Mucosa of stomach (tissue), 1 donor: ENCODE results near the gene PKDCC.
A peak's percentile ranks its signal among the peaks of the same experiment; 100 is the strongest.

Experiments
- H3K27me3 ChIP-seq: one replicate; pipeline ENCODE4 v1.7.0; 2013; ENCODE audit warnings: mild to moderate bottlenecking, low read length; ENCODE audit not compliant: control insufficient read depth, insufficient read depth
- H3K36me3 ChIP-seq: one replicate; pipeline ENCODE4 v1.7.0; 2013; ENCODE audit warnings: low read length; ENCODE audit not compliant: control insufficient read depth, insufficient read depth
- H3K4me1 ChIP-seq: one replicate; pipeline ENCODE4 v1.7.0; 2013; ENCODE audit warnings: mild to moderate bottlenecking, low read length; ENCODE audit not compliant: control insufficient read depth, insufficient read depth
- H3K4me3 ChIP-seq: one replicate; pipeline ENCODE4 v1.7.0; 2013; ENCODE audit warnings: low read length
- H3K9ac ChIP-seq: one replicate; pipeline ENCODE4 v1.7.0; 2013; ENCODE audit warnings: mild to moderate bottlenecking, low read length, moderate library complexity
- H3K9me3 ChIP-seq: one replicate; pipeline ENCODE4 v1.7.0; 2013; ENCODE audit warnings: mild to moderate bottlenecking, low read length, moderate library complexity; ENCODE audit not compliant: control insufficient read depth
- donor health status: Pancreatic carcinoma.

The PKDCC gene

GRCh38 chr2:42053791-42054701 is 6.2 kb downstream of the PKDCC start:
- H3K9ac ChIP-seq, result peak overlapping the region; percentile 42
- peaks cover 88% of the 10 kb centered on the region for H3K4me1 ChIP-seq
- H3K36me3 ChIP-seq, result peaks cover 9% of the 10 kb centered on the region
- H3K9me3 ChIP-seq, result no peaks in the 10 kb centered on the region
- H3K4me3 ChIP-seq, result no peak overlapping the region
- no peaks in the 10 kb centered on the region for H3K27me3 ChIP-seq

GRCh38 chr2:42054714-42055430 is 7.1 kb downstream of the PKDCC start:
- Histone ChIP-seq H3K4me1 (peaks cover 87% of the 10 kb centered on the region), H3K9ac (peak overlapping the region; percentile 42), H3K9me3 (no peaks in the 10 kb centered on the region), H3K27me3 (no peaks in the 10 kb centered on the region), H3K36me3 (peaks cover 9% of the 10 kb centered on the region), H3K4me3 (no peak overlapping the region)

GRCh38 chr2:42055573-42056514 is 8.0 kb downstream of the PKDCC start:
- H3K9me3 ChIP-seq, result no peaks in the 10 kb centered on the region
- no peak overlapping the region for H3K4me3 ChIP-seq
- H3K36me3 ChIP-seq, result peaks cover 9% of the 10 kb centered on the region
- H3K9ac ChIP-seq, result peak overlapping the region; percentile 42
- H3K27me3 ChIP-seq, result no peaks in the 10 kb centered on the region
- peaks cover 85% of the 10 kb centered on the region for H3K4me1 ChIP-seq

- Histone ChIP-seq H3K9me3 (no peaks in the 10 kb centered on the region), H3K36me3 (peaks cover 9% of the 10 kb centered on the region), H3K27me3 (no peaks in the 10 kb centered on the region), H3K4me1 (peaks cover 84% of the 10 kb centered on the region), H3K9ac (no peak overlapping the region), H3K4me3 (no peak overlapping the region)
Measured at GRCh38 chr2:42057159-42057901, 9.5 kb downstream of the PKDCC start.

GRCh38 chr2:42057902-42058450 is 10.2 kb downstream of the PKDCC start:
- no peak overlapping the region for H3K4me3 ChIP-seq
- H3K27me3 ChIP-seq, result no peaks in the 10 kb centered on the region
- peaks cover 9% of the 10 kb centered on the region for H3K36me3 ChIP-seq
- peaks cover 78% of the 10 kb centered on the region for H3K4me1 ChIP-seq
- no peak overlapping the region for H3K9ac ChIP-seq
- H3K9me3 ChIP-seq, result no peaks in the 10 kb centered on the region

GRCh38 chr2:42059261-42059898 is 11.6 kb downstream of the PKDCC start:
- Histone ChIP-seq H3K9me3 (no peaks in the 10 kb centered on the region), H3K36me3 (peaks cover 9% of the 10 kb centered on the region)

GRCh38 chr2:42060028-42060427 is 12.2 kb downstream of the PKDCC start:
- no peak overlapping the region for H3K9ac ChIP-seq
- no peak overlapping the region for H3K4me3 ChIP-seq
- H3K4me1 ChIP-seq, result peaks cover 73% of the 10 kb centered on the region

More at GRCh38 chr2:42059261-42059898, 11.6 kb downstream of the PKDCC start:
- H3K4me1 ChIP-seq, result peaks cover 75% of the 10 kb centered on the region
- no peaks in the 10 kb centered on the region for H3K27me3 ChIP-seq
- H3K4me3 ChIP-seq, result no peak overlapping the region
- H3K9ac ChIP-seq, result no peak overlapping the region

GRCh38 chr2:42060718-42061619 is 13.1 kb downstream of the PKDCC start:
- H3K9ac ChIP-seq, result no peak overlapping the region
- H3K4me1 ChIP-seq, result peaks cover 63% of the 10 kb centered on the region
- no peaks in the 10 kb centered on the region for H3K9me3 ChIP-seq
- peaks cover 9% of the 10 kb centered on the region for H3K36me3 ChIP-seq
- no peak overlapping the region for H3K4me3 ChIP-seq
- no peaks in the 10 kb centered on the region for H3K27me3 ChIP-seq

More at GRCh38 chr2:42060028-42060427, 12.2 kb downstream of the PKDCC start:
- Histone ChIP-seq H3K36me3 (peaks cover 9% of the 10 kb centered on the region), H3K9me3 (no peaks in the 10 kb centered on the region), H3K27me3 (no peaks in the 10 kb centered on the region)

- Histone ChIP-seq H3K9me3 (no peaks in the 10 kb centered on the region), H3K9ac (no peak overlapping the region), H3K27me3 (no peaks in the 10 kb centered on the region), H3K4me1 (peaks cover 55% of the 10 kb centered on the region), H3K4me3 (no peak overlapping the region), H3K36me3 (peaks cover 9% of the 10 kb centered on the region)
Measured at GRCh38 chr2:42061839-42062238, 14.0 kb downstream of the PKDCC start.
